Measurements from ENCODE around the gene PNPLA7.
"Not testable (repeated sequence)": the region's sequence is repeated elsewhere in the genome, so short reads cannot be mapped to it uniquely, and the experiment has no call there.

PNPLA7 gene

DNA sequence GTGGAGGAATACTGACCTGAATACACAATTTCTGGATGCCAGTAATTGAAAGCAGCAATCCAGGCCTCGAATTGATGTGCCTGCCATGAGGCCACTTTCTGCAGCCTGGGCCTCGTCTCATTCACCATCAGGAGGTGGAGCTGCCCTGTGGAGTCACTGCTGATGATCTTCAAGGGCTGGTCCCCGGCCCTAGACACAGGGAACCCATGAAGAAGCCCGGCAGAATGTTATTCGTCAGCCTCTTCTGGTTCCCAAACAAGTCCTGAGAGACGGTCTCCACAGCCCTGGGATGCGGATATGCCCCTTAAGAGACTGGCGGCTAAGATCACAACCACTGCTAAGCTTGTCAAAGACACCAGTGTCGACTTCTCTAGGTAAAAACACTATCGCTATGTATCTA lies 24.0 kb upstream of the PNPLA7 start:
- DNase-seq = no peak

DNA sequence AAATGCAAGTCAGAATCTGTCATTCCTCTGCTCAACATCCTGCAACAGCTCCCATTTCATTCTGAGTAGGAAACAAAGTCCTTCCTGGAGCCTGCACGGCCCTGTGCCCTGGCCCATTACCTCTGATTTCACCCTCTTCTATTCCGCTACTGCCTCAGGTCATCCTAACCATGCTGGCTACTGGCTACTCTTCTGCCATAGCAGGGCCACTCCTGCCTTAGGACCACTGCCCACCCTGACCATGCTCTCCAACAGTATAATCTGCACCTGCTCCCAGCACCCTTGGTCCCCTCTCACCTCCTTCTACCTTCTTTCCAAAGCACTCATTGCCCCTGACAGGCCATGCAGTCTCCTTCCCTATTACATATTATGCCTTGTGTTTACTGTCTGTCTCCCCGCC lies 20.4 kb upstream of the PNPLA7 start:
- no peak for DNase-seq

- no peak for DNase-seq
These were observed 19.5 kb upstream of the PNPLA7 start for GRCh38 chr9:137569609-137570203.

- DNase-seq = not testable (repeated sequence)
These were observed 18.2 kb upstream of the PNPLA7 start for GRCh38 chr9:137568445-137568844.

DNA sequence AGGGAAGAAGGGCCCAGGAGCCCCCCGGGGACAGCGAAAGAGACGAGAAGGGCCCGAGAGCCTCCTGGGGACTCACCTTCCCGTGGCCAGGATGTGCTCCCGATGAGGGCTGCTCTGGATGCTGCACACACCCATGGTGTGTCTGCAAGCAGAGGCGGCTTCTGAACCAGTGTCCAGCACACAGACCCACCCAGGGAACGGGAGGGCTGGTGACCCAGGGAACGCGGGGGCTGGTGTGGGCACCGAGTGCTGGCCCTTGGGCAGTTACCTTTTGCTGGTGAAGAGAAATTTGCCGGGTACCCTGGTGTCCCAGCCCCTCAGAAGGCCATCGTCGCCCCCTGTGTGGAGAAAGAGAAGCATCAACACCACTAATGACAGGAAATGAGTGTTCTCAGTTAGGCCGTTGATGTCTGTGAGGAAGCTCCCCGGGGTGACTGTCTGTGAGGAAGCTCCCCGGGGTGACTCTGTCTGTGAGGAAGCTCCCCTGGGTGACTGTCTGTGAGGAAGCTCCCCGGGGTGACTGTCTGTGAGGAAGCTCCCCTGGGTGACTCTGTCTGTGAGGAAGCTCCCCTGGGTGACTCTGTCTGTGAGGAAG lies 14.7 kb upstream of the PNPLA7 start:
- DNase-seq = no peak

DNA sequence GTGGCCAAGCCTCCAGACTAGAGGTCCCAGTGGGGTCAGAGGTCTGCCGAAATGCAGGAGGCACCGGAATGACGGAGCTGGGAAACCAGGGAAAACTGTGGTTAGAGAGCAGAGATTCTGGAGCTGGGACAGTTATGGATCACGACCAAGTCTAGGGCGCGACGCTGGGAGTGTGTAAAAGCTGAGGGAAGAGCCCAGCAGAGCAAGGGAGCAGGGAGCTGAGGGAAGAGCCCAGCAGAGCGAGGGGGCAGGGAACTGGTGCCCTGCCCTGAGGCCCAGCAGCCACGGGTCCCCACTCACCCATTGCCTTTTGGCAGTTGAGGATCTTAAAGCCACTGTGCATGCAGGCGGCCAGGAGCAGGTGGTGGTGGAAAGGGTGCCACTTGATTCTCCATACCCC lies 13.9 kb upstream of the PNPLA7 start:
- no peak for DNase-seq

DNA sequence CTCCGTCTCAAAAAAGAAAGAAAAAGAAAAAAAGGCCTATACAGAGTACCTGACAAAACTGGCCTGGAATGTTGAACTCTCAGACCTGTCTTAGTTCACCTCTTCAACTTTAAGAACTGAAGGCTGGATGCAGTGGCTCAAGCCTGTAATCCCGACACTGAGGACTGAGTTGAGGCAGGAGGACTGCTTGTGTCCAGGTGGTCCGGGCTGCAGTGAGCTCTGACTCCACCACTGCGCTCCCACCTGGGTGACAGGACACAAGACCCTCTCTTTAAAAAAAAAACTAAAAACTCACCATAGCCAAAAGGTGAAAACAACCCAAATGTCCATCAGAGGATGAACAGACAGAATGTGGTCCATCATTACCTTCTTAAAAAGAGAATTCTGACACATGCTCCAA lies 7.9 kb upstream of the PNPLA7 start:
- no peak for DNase-seq

GRCh38 chr9:137556069-137556838 lies 6.1 kb upstream of the PNPLA7 start:
- DNase-seq = no peak

- no peak for DNase-seq
These were observed 5.0 kb upstream of the PNPLA7 start for GRCh38 chr9:137555179-137555578.

DNA sequence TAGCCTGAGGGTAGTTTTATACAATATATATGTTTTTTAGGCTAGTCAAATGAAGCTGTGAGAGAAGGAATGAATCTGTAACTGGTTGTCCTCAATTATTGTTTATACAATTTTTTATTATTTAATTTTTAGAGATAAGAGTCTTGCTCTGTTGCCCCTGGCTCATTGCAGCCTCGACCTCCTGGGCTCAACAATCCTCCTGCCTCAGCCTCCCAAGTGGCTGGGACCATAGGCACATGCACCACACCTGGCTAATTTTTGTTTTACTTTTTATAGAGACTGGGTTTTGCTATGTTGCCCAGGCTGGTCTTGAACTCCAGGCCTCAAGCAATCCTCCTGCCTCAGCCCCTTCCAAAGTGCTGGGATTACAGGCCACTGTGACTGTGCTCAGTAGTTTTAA lies 4.1 kb upstream of the PNPLA7 start:
- no peak for DNase-seq

GRCh38 chr9:137553654-137554053 lies 3.5 kb upstream of the PNPLA7 start:
- DNase-seq = not testable (repeated sequence)

- DNase-seq = peak in 1 of 2 experiments; percentile 19
These were observed 2.0 kb upstream of the PNPLA7 start for GRCh38 chr9:137552022-137552768.

- DNase-seq = peak; percentile 27 to 81
These were observed 1.2 kb upstream of the PNPLA7 start, which contains the start of gene MRPL41 for GRCh38 chr9:137551264-137552021. Gene MRPL41 (plus strand): TSS chr9:137551879. CDS start chr9:137552082, 203 bp downstream.

GRCh38 chr9:137550958-137551263 lies 709 bp upstream of the PNPLA7 start:
- DNase-seq = not testable (repeated sequence)

DNA sequence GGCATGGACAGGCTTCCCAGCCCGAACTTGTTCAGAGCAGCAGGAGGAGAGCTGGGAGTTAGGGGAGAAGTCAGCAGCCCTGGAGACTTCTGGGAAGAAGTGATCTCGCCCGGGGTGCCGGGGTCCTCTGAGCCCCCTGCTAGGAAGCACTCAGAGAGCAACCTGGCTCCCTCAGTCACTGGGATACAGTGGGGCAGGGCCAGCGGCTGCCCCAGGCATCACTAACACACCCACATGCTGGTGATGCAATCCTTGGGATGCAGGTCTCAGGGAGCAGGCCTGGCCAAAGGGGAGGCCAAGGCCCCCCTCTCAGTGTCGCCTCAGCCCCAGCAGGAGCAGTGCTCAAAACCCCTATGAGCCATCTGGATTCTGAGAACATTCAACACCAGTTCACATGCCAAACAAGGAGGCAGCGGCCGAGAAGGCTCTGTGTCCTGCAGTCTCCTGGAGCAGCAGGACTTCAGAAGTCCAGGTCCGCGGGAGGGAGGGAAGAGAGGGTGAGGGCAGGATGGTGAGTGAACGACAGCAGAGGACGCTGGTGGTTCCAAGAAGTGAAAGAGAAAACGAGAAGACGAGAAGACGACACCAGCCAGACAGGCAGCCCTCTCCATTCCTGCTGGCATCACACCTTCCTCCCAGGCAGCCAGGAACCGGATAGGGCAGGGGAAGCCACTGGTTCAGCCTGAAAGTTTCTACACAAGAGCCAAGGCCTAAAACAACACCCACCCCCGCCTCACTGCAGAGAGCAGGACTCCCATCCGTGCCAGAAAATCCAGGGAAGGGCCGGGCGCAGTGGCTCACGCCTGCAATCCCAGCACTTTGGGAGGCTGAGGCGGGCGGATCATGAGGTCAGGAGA lies 2.3 kb downstream of the PNPLA7 start:
- no peak for DNase-seq

GRCh38 chr9:137545123-137545522 lies 5.1 kb downstream of the PNPLA7 start:
- DNase-seq = no peak

DNA sequence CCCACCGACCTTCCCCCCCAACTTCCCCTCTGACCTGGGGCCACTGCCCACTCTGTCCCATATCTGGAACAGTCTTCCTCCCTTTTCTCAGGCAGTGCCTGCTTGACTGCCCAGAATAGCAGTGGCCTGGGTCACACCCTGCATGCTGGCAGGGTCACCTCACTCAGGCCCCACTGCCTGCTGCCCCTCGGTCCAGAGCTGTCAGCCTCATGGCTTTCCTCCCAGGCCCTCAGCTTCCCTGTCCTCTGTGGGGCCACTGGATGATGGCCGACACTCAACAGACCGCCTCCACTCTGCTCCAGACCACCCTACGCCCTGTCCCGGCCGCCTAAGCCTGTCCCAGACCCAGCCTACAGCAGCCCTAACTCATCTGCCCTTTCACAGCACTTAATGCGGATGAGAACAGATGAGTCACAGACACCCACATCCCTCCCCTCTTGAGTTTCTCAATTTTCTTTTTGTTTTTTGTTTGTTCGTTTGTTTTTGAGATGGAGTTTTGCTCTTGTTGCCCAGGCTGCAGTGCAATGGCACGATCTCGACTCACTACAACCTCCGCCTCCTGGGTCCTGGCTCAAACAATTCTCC lies 5.9 kb downstream of the PNPLA7 start:
- DNase-seq = no peak

DNA sequence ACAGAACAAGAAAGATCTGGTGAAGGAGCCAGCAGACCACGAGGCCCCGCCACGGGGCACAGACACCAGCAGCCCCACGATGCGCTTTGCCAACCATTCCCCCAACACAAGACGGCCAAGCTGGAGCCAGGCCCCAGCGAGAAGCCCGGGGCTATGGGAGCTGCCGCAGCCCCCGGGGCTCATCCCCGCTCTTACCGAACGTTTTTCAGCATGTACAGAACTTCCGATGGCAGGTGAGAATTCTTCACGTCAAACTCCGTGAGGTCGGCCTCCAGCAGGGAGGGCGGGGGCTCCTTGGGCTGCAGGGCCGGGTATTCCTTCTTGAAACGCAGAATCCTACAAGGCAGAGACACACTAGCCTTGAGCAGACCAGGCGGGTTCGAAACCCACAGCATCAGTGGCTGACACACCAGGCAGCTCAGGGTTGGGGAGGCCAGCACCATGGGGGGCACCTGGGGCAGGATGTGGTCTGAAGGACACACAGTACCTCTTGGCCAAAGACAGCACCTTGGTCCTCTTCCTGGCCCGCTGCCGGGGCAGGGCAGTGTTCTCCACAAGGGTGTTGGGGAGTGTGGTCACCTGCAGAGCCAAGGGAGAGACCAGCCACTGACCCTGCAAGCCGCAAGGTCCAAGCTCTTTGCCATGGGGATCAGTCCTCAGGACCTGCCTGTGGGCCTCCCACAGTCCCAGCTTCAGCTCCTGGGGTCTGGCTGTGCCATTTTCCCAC lies 6.8 kb downstream of the PNPLA7 start:
- DNase-seq = no peak

- DNase-seq = no peak
These were observed 7.7 kb downstream of the PNPLA7 start for GRCh38 chr9:137542486-137542885.

DNA sequence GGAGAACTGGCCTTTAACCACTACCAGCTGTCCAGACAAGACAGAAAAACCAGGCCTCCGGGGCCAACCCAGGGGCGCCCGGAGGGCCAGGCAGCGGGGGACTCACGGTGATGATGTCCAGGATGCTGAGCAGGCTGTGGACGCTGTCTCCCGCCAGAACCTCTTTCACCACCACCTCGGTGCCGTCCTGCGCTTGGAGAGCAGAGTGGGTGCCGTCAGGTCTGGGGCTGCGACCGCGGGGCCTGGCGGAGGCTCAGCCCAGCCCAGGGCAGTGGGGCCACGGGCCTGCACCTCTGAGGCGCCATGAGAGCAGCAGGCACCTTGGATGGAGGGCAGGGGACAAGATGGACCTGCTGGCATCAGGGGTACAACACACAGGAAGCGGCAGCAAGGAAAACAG lies 9.7 kb downstream of the PNPLA7 start:
- DNase-seq = no peak

DNA sequence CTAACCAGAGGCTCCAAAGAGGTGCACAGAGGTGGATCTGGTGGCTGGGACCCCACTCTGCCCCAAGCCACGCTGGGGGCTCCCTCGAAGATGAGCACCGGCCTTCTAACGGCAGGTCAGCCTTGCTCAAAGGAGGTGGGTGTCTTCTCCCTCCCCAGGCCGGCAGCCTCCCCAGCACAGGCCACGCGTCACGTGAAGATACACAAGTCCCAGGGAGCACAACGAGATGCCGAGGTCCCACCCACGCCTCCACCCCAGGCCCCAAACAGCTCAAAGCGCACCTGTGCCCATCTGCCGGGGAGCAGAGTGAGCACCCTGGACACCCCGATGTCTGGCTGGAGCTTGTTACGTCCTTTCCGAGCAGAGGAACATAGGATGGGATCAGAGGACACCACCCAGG lies 12.1 kb downstream of the PNPLA7 start:
- no peak for DNase-seq

All from NCI-H446 (cell line).